Progenitor cell of endocrine pancreas (in vitro differentiated cells): ENCODE measurements around the gene PTPRK. TPM values are rescaled to one million over a fixed set of nuclear protein-coding genes. Genes with fewer than 3 reads are reported as not detected.

Experiments used
- DNase-seq: peaks from one replicate; pipeline ENCODE4 v3.0.0; 2021; ENCODE audit warnings: low spot score; ENCODE audit not compliant: unreplicated experiment
- H3K27ac Mint-ChIP-seq: 2 replicates; pipeline ENCODE4 v1.8.0; 2021; ENCODE audit warnings: mild to moderate bottlenecking, moderate library complexity, mixed read lengths
- H3K27me3 Mint-ChIP-seq: 2 replicates; pipeline ENCODE4 v1.8.0; 2021; ENCODE audit warnings: mixed read lengths
- H3K36me3 Mint-ChIP-seq: 2 replicates; pipeline ENCODE4 v1.8.0; 2022; ENCODE audit warnings: mixed read lengths; ENCODE audit not compliant: insufficient read depth
- H3K4me1 Mint-ChIP-seq: 2 replicates; pipeline ENCODE4 v1.8.0; 2021; ENCODE audit warnings: low read depth, mixed read lengths
- H3K4me3 Mint-ChIP-seq: 2 replicates; pipeline ENCODE4 v1.8.0; 2021; ENCODE audit warnings: low read depth, mild to moderate bottlenecking, moderate library complexity, mixed read lengths
- H3K9me3 Mint-ChIP-seq: 2 replicates; pipeline ENCODE4 v1.8.0; 2021; ENCODE audit warnings: low read depth, mixed read lengths
- total RNA-seq: library from RNA; stranded (reverse); gene quantifications from 2 replicates; pipeline ENCODE4 v1.2.1, GENCODE V29; 2021
- TF ChIP-seq, protein P1 (sequence below): fragments of 200-600 bp; sonication (generic); IDR thresholded peaks from one replicate; pipeline ENCODE4 v1.5.0; 2021; ENCODE audit warnings: antibody characterized with exemption, mild to moderate bottlenecking; ENCODE audit not compliant: unreplicated experiment

PTPRK gene
- total RNA-seq, 1 donor from 2014 or later, result 86.2 TPM

GRCh38 chr6:128465368-128466343, 54.7 kb downstream of the PTPRK start:
- peaks cover 30% of the 10 kb centered on the region for H3K4me1 Mint-ChIP-seq
- no peaks in the 10 kb centered on the region for H3K27me3 Mint-ChIP-seq
- DNase-seq, result no peak
- peak overlapping the region; percentile 73 for H3K27ac Mint-ChIP-seq
- H3K4me3 Mint-ChIP-seq, result no peak overlapping the region
- peaks cover 3% of the 10 kb centered on the region for H3K9me3 Mint-ChIP-seq
- H3K36me3 Mint-ChIP-seq, result peaks cover 7% of the 10 kb centered on the region
- TF ChIP-seq, protein P1, sequence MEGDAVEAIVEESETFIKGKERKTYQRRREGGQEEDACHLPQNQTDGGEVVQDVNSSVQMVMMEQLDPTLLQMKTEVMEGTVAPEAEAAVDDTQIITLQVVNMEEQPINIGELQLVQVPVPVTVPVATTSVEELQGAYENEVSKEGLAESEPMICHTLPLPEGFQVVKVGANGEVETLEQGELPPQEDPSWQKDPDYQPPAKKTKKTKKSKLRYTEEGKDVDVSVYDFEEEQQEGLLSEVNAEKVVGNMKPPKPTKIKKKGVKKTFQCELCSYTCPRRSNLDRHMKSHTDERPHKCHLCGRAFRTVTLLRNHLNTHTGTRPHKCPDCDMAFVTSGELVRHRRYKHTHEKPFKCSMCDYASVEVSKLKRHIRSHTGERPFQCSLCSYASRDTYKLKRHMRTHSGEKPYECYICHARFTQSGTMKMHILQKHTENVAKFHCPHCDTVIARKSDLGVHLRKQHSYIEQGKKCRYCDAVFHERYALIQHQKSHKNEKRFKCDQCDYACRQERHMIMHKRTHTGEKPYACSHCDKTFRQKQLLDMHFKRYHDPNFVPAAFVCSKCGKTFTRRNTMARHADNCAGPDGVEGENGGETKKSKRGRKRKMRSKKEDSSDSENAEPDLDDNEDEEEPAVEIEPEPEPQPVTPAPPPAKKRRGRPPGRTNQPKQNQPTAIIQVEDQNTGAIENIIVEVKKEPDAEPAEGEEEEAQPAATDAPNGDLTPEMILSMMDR, result no peak

GRCh38 chr6:128464790-128465189, 55.6 kb downstream of the PTPRK start:
- Mint-ChIP-seq H3K27ac (peak overlapping the region; percentile 73), H3K9me3 (peaks cover 3% of the 10 kb centered on the region), H3K4me1 (peaks cover 30% of the 10 kb centered on the region), H3K36me3 (peaks cover 7% of the 10 kb centered on the region), H3K27me3 (no peaks in the 10 kb centered on the region), H3K4me3 (no peak overlapping the region)
- TF ChIP-seq, protein P1, result no peak
- DNase-seq, result no peak

DNA sequence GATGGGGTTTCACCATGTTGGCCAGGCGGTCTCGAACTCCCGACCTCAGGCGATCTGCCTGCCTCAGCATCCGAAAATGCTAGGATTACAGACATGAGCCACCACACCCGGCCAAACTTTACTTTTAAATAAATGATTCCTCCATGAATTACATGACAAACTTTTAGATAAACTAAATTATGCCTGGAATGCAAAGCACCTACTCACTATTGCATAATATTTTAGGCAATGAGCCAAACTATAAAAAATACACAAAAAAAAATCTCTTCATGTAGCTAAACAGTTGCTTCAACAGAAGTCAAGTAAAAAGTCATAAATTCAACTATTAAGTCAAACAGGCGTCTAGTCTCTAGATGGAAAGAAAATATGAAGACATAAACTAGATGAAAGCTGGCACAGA, 56.5 kb downstream of the PTPRK start:
- no peaks in the 10 kb centered on the region for H3K27me3 Mint-ChIP-seq
- peaks cover 9% of the 10 kb centered on the region for H3K36me3 Mint-ChIP-seq
- peaks cover 3% of the 10 kb centered on the region for H3K9me3 Mint-ChIP-seq
- peak overlapping the region; percentile 41 for H3K27ac Mint-ChIP-seq
- H3K4me1 Mint-ChIP-seq, result peaks cover 28% of the 10 kb centered on the region
- no peak overlapping the region for H3K4me3 Mint-ChIP-seq
- no peak for DNase-seq
- TF ChIP-seq, protein P1, result no peak

DNA sequence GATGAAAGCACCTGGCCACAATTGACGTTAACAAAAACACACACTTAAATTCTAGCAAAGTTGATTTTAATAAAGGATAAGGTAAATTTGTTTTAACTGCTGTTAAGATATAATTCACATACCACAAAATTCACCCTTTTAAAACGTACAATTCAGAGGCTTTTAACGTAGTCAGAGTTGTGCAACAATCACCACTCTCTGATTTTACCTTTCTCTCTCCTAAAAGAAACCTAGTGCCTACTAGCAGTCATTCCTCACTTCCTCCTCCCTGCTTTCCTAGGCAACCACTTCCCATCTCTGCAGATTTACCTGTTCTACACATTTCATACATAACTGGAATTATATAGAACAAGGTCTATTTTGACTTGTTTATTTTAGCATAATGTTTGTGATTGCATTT, 58.9 kb downstream of the PTPRK start:
- no peak for DNase-seq
- Mint-ChIP-seq H3K9me3 (peaks cover 3% of the 10 kb centered on the region), H3K36me3 (peaks cover 4% of the 10 kb centered on the region), H3K27ac (no peak overlapping the region), H3K4me3 (no peak overlapping the region), H3K27me3 (no peaks in the 10 kb centered on the region), H3K4me1 (peaks cover 25% of the 10 kb centered on the region)
- TF ChIP-seq, protein P1, result no peak

DNA sequence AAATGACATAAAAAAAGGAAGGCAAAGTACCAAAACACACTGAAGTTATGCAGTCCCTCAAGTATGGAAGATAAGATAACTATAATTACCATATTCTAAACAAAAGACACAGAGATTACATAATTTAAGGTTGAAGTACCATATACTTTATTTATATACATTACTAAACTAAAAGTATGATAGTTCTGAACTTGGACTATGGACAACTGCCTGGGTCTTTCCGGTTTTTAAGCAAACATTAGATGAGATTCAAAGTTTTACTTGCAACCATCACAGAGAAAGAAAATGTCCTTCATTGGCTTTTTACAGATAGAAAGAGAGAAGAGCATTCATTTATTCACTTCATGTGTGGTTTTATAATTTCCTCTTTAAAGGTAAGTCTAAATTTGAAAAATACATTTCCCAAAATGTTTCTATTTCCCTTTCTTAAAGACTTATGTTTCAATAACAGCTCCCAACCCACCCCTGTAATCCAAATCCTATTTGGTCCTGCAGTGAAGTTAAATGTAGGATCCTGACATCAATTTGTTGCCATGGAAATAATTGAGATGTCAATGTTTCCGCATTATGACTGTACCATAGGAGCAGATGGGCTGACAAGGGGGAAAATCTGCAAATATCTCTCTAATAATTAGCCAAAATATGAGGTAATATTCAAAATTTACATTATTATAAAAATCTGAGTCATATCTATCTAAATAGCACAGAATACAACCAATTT, 63.7 kb downstream of the PTPRK start:
- Mint-ChIP-seq H3K36me3 (peaks cover 5% of the 10 kb centered on the region), H3K4me1 (peaks cover 7% of the 10 kb centered on the region), H3K9me3 (peaks cover 3% of the 10 kb centered on the region), H3K27ac (no peak overlapping the region), H3K4me3 (no peak overlapping the region), H3K27me3 (no peaks in the 10 kb centered on the region)
- no peak for DNase-seq
- TF ChIP-seq, protein P1, result no peak
